Endothelial cell of umbilical vein (primary cell): ENCODE results near the gene TGFB1. TPM values are rescaled to one million over a fixed set of nuclear protein-coding genes. Genes with fewer than 3 reads are reported as not detected.

Experiments
- BruUV-seq: library from RNA; stranded (reverse); fragments of 400-500 nt; replicated peaks from 2 replicates; lab custom pipeline; 2021; lab: Mats Ljungman, UMichigan
- CTCF ChIA-PET: fragments of 300-600, 350-600 bp; sonication (Branson Sonifier 250); formaldehyde crosslinking; loops from one replicate; lab custom pipeline; 2021; ENCODE audit warnings: antibody characterized with exemption, inconsistent platforms; lab: Charles Lee
- POLR2A ChIA-PET: fragments of 300-600, 350-600 bp; sonication (Branson Sonifier 250); formaldehyde crosslinking; loops from one replicate; lab custom pipeline; 2021; ENCODE audit warnings: antibody characterized with exemption, inconsistent platforms; lab: Charles Lee
- DNase-seq: peaks from one replicate; pipeline ENCODE4 v3.0.0-alpha.2; 2011; ENCODE audit warnings: low read depth, low spot score
- FAIRE-seq: peaks from 2 replicates; lab custom pipeline; 2011; peaks lifted over from hg19 to GRCh38; lab: Jason Lieb, UNC
- H2AFZ ChIP-seq: 2 replicates; pipeline ENCODE4 v1.6.0; 2012; ENCODE audit warnings: low read depth, low read length, control low read depth, inconsistent platforms
- H3K27ac ChIP-seq: 2 replicates; pipeline ENCODE4 v1.5.1; 2011; ENCODE audit warnings: low read depth, mild to moderate bottlenecking, control low read depth, low read length, moderate library complexity; ENCODE audit not compliant: insufficient read depth
- H3K27me3 ChIP-seq, 2 experiments: 2 replicates each; pipeline versions ENCODE4 v1.6.0 to v1.6.1; 2011; ENCODE audit warnings: low read length in 2 of 2, mixed read lengths in 1 of 2; ENCODE audit not compliant: control insufficient read depth in 2 of 2, insufficient read depth in 2 of 2
- H3K36me3 ChIP-seq, 2 experiments: 2 replicates in 1 of 2; 3 replicates in 1 of 2; pipeline ENCODE4 v1.5.1; 2011; ENCODE audit warnings: low read length in 2 of 2, mild to moderate bottlenecking in 1 of 2, moderate library complexity in 1 of 2; ENCODE audit not compliant: control insufficient read depth in 2 of 2, insufficient read depth in 2 of 2; ENCODE audit errors: extremely low read depth in 1 of 2
- H3K4me1 ChIP-seq: 3 replicates; pipeline ENCODE4 v1.5.1; 2011; ENCODE audit warnings: mild to moderate bottlenecking, low read length; ENCODE audit not compliant: control insufficient read depth, insufficient read depth; ENCODE audit errors: extremely low read depth
- H3K4me2 ChIP-seq: 2 replicates; pipeline ENCODE4 v1.6.1; 2011; ENCODE audit warnings: low read length, control low read depth, mixed read lengths; ENCODE audit not compliant: insufficient read depth
- H3K4me3 ChIP-seq, 3 experiments: fragments of 200-600 bp in 1 of 3; sonication (generic), shearing (Covaris generic) in 1 of 3; replicated peaks in 1 of 3; 2 replicates each; pipeline ENCODE4 v1.5.1; 2011 to 2016; ENCODE audit warnings: control low read depth in 3 of 3, low read length in 3 of 3, mild to moderate bottlenecking in 2 of 3, inconsistent platforms in 1 of 3, low read depth in 1 of 3, moderate library complexity in 1 of 3; ENCODE audit not compliant: insufficient read depth in 1 of 3
- H3K79me2 ChIP-seq: 2 replicates; pipeline ENCODE4 v1.6.0; 2012; ENCODE audit warnings: low read length, inconsistent platforms; ENCODE audit not compliant: control insufficient read depth, insufficient read depth
- H3K9ac ChIP-seq: replicated peaks from 2 replicates; pipeline ENCODE3; 2011; ENCODE audit warnings: low read length, control low read depth; ENCODE audit not compliant: insufficient read depth; ENCODE audit errors: extremely low read depth
- H3K9me1 ChIP-seq: replicated peaks from 3 replicates; pipeline ENCODE4 v1.6.0; 2011; ENCODE audit warnings: mild to moderate bottlenecking, low read length; ENCODE audit not compliant: control insufficient read depth, insufficient read depth; ENCODE audit errors: extremely low read depth
- H3K9me3 ChIP-seq: replicated peaks from 2 replicates; pipeline ENCODE4 v1.5.1; 2012; ENCODE audit warnings: low read length, inconsistent platforms; ENCODE audit not compliant: control insufficient read depth, insufficient read depth
- H4K20me1 ChIP-seq: replicated peaks from 2 replicates; pipeline ENCODE3; 2011; ENCODE audit warnings: mild to moderate bottlenecking, low read length; ENCODE audit not compliant: control insufficient read depth, insufficient read depth; ENCODE audit errors: extremely low read depth
- EZH2 ChIP-seq: IDR thresholded peaks from 2 replicates; pipeline ENCODE4 v1.6.1; 2012; ENCODE audit warnings: borderline replicate concordance, low read depth, mild to moderate bottlenecking, moderate library complexity, low read length, inconsistent platforms; ENCODE audit not compliant: severe bottlenecking
- FOS ChIP-seq: IDR thresholded peaks from 2 replicates; pipeline ENCODE4 v1.6.1; 2011; ENCODE audit warnings: mild to moderate bottlenecking, low read length, moderate library complexity, borderline replicate concordance; ENCODE audit not compliant: insufficient read depth
- GATA2 ChIP-seq: IDR thresholded peaks from 2 replicates; pipeline ENCODE4 v1.7.0; 2011; ENCODE audit warnings: low read depth, mild to moderate bottlenecking, moderate library complexity, mixed read lengths, low read length; ENCODE audit not compliant: insufficient read length, insufficient read depth
- JUN ChIP-seq: IDR thresholded peaks from 2 replicates; pipeline ENCODE4 v1.6.1; 2011; ENCODE audit warnings: borderline replicate concordance, low read depth; ENCODE audit not compliant: insufficient read length, insufficient read depth
- MYC ChIP-seq: IDR thresholded peaks from one replicate; pipeline ENCODE4 v1.6.1; 2011; ENCODE audit warnings: mild to moderate bottlenecking, low read depth, low read length
- POLR2A ChIP-seq: IDR thresholded peaks from 2 replicates; pipeline ENCODE4 v1.6.1; 2012; ENCODE audit warnings: low read depth, mild to moderate bottlenecking, control low read depth, low read length
- POLR2AphosphoS5 ChIP-seq: IDR thresholded peaks from 2 replicates; pipeline ENCODE4 v1.6.1; 2012; ENCODE audit warnings: low read depth, mild to moderate bottlenecking, control low read depth, low read length, moderate library complexity; ENCODE audit not compliant: insufficient read depth
- dilution Hi-C: fragments of 300-500 bp; cut with MboI; formaldehyde crosslinking; loops from one replicate; pipeline ENCODE4 v1.15.0; 2019; ENCODE audit warnings: low sequenced_read_pairs; ENCODE audit not compliant: extremely low pct_ligation_motif_present
- intact Hi-C: fragments of 100-400 bp; cut with micrococcal nuclease; formaldehyde crosslinking; loops from one replicate; pipeline ENCODE4 v1.10.0; 2022
- polyA plus RNA-seq, 4 experiments: library from polyadenylated mRNA; depleted of rRNA in 3 of 4; stranded (reverse) in 3 of 4; unstranded in 1 of 4; fragments of >200 nt; gene quantifications; 2 replicates each; pipeline versions ENCODE4 v1.2.1 to v1.2.3, GENCODE V29; 2011 to 2012; ENCODE audit warnings: missing spikeins in 1 of 4
- total RNA-seq: library from RNA; stranded (reverse); gene quantifications from 2 replicates; pipeline ENCODE4 v1.2.3, GENCODE V29; 2021
- TF ChIP-seq, protein P1 (sequence below): IDR thresholded peaks from 2 replicates; pipeline ENCODE4 v1.6.1; 2011; ENCODE audit not compliant: insufficient read depth, insufficient read length
- TF ChIP-seq, protein P2 (sequence below), 2 donors: IDR thresholded peaks; 1 replicate in 1 of 2; 2 replicates in 1 of 2; pipeline ENCODE4 v1.5.1; 2011; ENCODE audit warnings: low read length in 2 of 2, mild to moderate bottlenecking in 2 of 2, moderate library complexity in 2 of 2, control low read depth in 1 of 2, inconsistent platforms in 1 of 2, low read depth in 1 of 2; ENCODE audit not compliant: insufficient read depth in 1 of 2; ENCODE audit errors: extremely low read depth in 1 of 2

Gene TGFB1
- total and polyA plus RNA-seq, 2 donors (not counting 3 experiments of a cell fraction or from before 2014, with no cell fraction given) = 64.4 to 250 TPM

DNA sequence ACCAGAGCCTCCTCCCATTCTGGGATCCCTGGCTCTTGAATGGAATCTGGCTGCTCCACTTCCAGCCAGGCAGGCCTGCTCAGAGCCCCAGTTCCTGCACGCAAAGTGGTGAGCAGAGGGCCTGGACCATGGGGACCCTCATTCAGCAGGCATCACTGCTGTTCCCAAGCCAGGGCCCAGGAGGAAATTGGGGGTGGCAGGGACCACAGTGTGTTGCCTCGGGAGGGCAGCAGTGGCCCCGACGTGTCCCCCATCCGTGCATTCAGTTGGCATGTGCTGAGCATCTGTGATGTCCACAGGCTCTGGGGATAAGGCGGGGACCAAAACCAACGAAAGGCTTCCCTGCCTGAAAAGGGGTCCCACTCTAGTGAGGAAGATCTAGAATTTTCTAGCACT lies 32.5 kb downstream of the TGFB1 start:
- ChIA-PET CTCF (interaction anchor here (0.6 to 3.6 kb wide), 20 partner anchors 10 to 249 kb away, joined by 3 to 65 read pairs (median 5); partner anchors contain the start of genes B3GNT8, CCDC97, DMAC2 and TGFB1), POLR2A (interaction anchor here (0.9 kb wide), 1 partner anchor 32 kb away, joined by 4 read pairs; no protein-coding TSS in a partner anchor)
- no peak overlapping the region for H3K4me2 ChIP-seq
- peaks cover 8 to 36% of the 10 kb centered on the region in 2 experiments for H3K36me3 ChIP-seq
- H3K27me3 ChIP-seq = no peaks in the 10 kb centered on the region
- no peak overlapping the region for H3K4me3 ChIP-seq
- no peak overlapping the region for H3K9ac ChIP-seq
- H3K4me1 ChIP-seq = peaks cover 41% of the 10 kb centered on the region
- intact Hi-C loops (loop anchor here (1.0 to 5.0 kb wide), 3 partner anchors 99 to 251 kb away; no protein-coding TSS in a partner anchor), dilution Hi-C loops (no loop called here)
- DNase-seq (no peak), FAIRE-seq (no peak)
- no peak overlapping the region for H2AFZ ChIP-seq
- H3K27ac ChIP-seq = no peak overlapping the region
- TF ChIP-seq POLR2A (no peak), EZH2 (no peak), JUN (no peak), POLR2AphosphoS5 (no peak), GATA2 (no peak), FOS (no peak), MYC (no peak)
- TF ChIP-seq, protein P1, sequence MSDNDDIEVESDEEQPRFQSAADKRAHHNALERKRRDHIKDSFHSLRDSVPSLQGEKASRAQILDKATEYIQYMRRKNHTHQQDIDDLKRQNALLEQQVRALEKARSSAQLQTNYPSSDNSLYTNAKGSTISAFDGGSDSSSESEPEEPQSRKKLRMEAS = no peak
- TF ChIP-seq, protein P2, sequence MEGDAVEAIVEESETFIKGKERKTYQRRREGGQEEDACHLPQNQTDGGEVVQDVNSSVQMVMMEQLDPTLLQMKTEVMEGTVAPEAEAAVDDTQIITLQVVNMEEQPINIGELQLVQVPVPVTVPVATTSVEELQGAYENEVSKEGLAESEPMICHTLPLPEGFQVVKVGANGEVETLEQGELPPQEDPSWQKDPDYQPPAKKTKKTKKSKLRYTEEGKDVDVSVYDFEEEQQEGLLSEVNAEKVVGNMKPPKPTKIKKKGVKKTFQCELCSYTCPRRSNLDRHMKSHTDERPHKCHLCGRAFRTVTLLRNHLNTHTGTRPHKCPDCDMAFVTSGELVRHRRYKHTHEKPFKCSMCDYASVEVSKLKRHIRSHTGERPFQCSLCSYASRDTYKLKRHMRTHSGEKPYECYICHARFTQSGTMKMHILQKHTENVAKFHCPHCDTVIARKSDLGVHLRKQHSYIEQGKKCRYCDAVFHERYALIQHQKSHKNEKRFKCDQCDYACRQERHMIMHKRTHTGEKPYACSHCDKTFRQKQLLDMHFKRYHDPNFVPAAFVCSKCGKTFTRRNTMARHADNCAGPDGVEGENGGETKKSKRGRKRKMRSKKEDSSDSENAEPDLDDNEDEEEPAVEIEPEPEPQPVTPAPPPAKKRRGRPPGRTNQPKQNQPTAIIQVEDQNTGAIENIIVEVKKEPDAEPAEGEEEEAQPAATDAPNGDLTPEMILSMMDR (IDR thresholded peaks at IDR 0.05; ENCODE audit: extremely low read depth in 1 of 2, insufficient read depth in 1 of 2, low read depth in 1 of 2, low read length in 2 of 2) = no peak
- no peaks in the 10 kb centered on the region for H4K20me1 ChIP-seq
- no peaks in the 10 kb centered on the region for H3K9me1 ChIP-seq
- H3K79me2 ChIP-seq = peaks cover 1% of the 10 kb centered on the region
- H3K9me3 ChIP-seq = no peaks in the 10 kb centered on the region
- BruUV-seq = no TSS peak
